NCI-H226 (cell line): ENCODE data around the gene ZBTB42.

Experiments used
- DNase-seq: peaks from one replicate; pipeline ENCODE4 v3.0.0-alpha.2; 2015

The ZBTB42 gene

DNA sequence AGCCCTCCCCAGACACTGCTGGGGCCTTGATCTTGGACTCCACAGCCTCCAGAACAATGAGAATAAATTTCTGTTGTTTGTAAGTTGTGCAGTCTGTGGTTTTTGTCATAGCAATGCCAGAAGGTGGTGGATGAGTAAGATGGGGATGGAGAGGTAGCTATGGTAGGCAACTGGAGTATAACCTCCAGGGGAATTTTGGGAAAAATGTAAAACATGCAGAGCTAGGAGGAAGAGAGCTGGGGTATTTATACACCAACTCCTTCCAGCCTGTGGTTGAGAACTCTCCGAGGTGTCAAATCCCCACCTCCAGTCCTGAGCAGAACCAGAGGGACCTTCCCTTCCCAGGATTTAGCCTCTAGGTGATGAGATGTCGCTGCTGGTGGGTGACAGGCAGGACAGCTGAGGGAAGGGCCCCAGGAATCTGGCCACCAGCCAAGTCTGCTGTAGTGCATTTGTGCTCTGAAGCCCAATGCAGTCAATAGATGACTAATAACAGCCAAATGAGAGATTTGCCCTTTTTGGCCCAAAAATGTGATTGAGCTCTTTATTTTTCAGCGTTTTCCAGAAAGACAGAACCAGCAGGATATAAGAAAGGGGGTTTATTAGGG lies 45.0 kb downstream of the ZBTB42 start:
- no peak for DNase-seq

- DNase-seq, result no peak
Measured at GRCh38 chr14:104852280-104852663, 51.4 kb downstream of the ZBTB42 start.
